ENCODE measurements around the gene TAS2R50.

GRCh38 chr12:10982244-10982643 is 4.5 kb downstream of the TAS2R50 start:
- no peak for TF ChIP-seq CTCF (IDR thresholded peaks at IDR 0.05)
- TF ChIP-seq POLR2A (IDR thresholded peaks at IDR 0.05) = no peak
